K562 (cell line): ENCODE data around the gene NLRC3. TPM values are rescaled to one million over a fixed set of nuclear protein-coding genes. Genes with fewer than 3 reads are reported as not detected.

Source experiments
- ATF6 ChIP-seq: sonication (generic); formaldehyde crosslinking; IDR thresholded peaks from 2 replicates; pipeline ENCODE4 v1.4.0; 2020; ENCODE audit warnings: mild to moderate bottlenecking, missing genetic modification reagents
- CTBP1 ChIP-seq: fragments of 450-650 bp; IDR thresholded peaks from 2 replicates; pipeline ENCODE4 v1.6.1; 2016; ENCODE audit warnings: borderline replicate concordance
- CXXC5 ChIP-seq: fragments of 250-450 bp; sonication (Bioruptor Pico); IDR thresholded peaks from 2 replicates; pipeline ENCODE4 v1.8.0; 2022; ENCODE audit warnings: inconsistent platforms, mild to moderate bottlenecking, moderate library complexity
- ESRRA ChIP-seq: fragments of 450-650 bp; IDR thresholded peaks from 2 replicates; pipeline ENCODE4 v1.6.1; 2014; ENCODE audit warnings: low read depth, mild to moderate bottlenecking, moderate library complexity, borderline replicate concordance
- ILK ChIP-seq: fragments of 450-650 bp; IDR thresholded peaks from 2 replicates; pipeline ENCODE4 v1.6.1; 2016; ENCODE audit warnings: missing genetic modification characterization, low read depth, mild to moderate bottlenecking, missing compliant biosample characterization, moderate library complexity, borderline replicate concordance
- NEUROD1 ChIP-seq: fragments of 150-350 bp; IDR thresholded peaks from 2 replicates; pipeline ENCODE4 v1.6.1; 2014; ENCODE audit warnings: borderline replicate concordance, low read length, low read depth; ENCODE audit not compliant: partially characterized antibody
- PHB2 ChIP-seq: fragments of 450-650 bp; IDR thresholded peaks from 2 replicates; pipeline ENCODE4 v1.6.1; 2017; ENCODE audit warnings: low read depth
- SIN3A ChIP-seq, 2 experiments: fragments of 150-350 bp in 1 of 2; IDR thresholded peaks; 2 replicates each; pipeline ENCODE4 v1.6.1; 2011 to 2016; ENCODE audit warnings: borderline replicate concordance in 2 of 2, low read depth in 2 of 2, low read length in 2 of 2, mild to moderate bottlenecking in 2 of 2, moderate library complexity in 2 of 2; ENCODE audit not compliant: control insufficient read depth in 1 of 2
- YBX1 ChIP-seq: fragments of 450-650 bp; IDR thresholded peaks from 2 replicates; pipeline ENCODE4 v1.7.1; 2016; ENCODE audit warnings: mild to moderate bottlenecking
- ZBTB33 ChIP-seq: sonication (generic); formaldehyde crosslinking; IDR thresholded peaks from 2 replicates; pipeline ENCODE4 v1.8.1; 2023; ENCODE audit warnings: mild to moderate bottlenecking, missing genetic modification reagents
- ZNF316 ChIP-seq: fragments of 450-650 bp; IDR thresholded peaks from 2 replicates; pipeline ENCODE4 v1.6.1; 2016
- ZNF398 ChIP-seq: fragments of 250-450 bp; sonication (Bioruptor Pico); IDR thresholded peaks from 2 replicates; pipeline ENCODE4 v1.8.0; 2021; ENCODE audit warnings: moderate library complexity, mild to moderate bottlenecking, inconsistent platforms
- ZNF445 ChIP-seq: fragments of 250-450 bp; sonication (Bioruptor Pico); IDR thresholded peaks from 2 replicates; pipeline ENCODE4 v1.4.0; 2020; ENCODE audit warnings: low read depth, mild to moderate bottlenecking, moderate library complexity
- ZNF644 ChIP-seq: fragments of 200-800 bp; sonication (Bioruptor generic); IDR thresholded peaks from 2 replicates; pipeline ENCODE4 v1.6.1; 2016; ENCODE audit warnings: low read depth, missing genetic modification characterization, missing compliant biosample characterization
- polyA plus RNA-seq, 8 experiments: library from polyadenylated mRNA; depleted of rRNA in 4 of 8; stranded (reverse) in 5 of 8; unstranded in 3 of 8; fragments of >200 nt; fragmentation: Nextera tagmentation in 2 of 8; fragmentation: Illumina TruSeq in 1 of 8; extraction: Ambion mirVana in 2 of 8; extraction: Trizol in 1 of 8; gene quantifications; 2 replicates each; pipeline versions ENCODE4 v1.2.1 to v1.2.3, GENCODE V29; 2011 to 2014; ENCODE audit warnings: inconsistent platforms in 1 of 8, missing spikeins in 1 of 8
- total RNA-seq, 7 experiments: library from RNA; depleted of rRNA in 6 of 7; stranded (reverse); fragments of >200 nt in 6 of 7; fragmentation: Illumina TruSeq in 2 of 7; extraction: Trizol in 2 of 7; gene quantifications; 2 replicates each; pipeline versions ENCODE4 v1.2.1 to v1.2.3, GENCODE V29; 2011 to 2021; ENCODE audit warnings: low replicate concordance in 1 of 7

Gene NLRC3
- total and polyA plus RNA-seq, 9 of the 15 experiments (the other 6 are each of a cell fraction or from before 2014, with no cell fraction given): 0.03 to 0.13 (median 0.03) TPM; not detected in 4

GRCh38 chr16:3611146-3611975 is 34.2 kb upstream of the NLRC3 start, which contains the start of gene SLX4 (continued):
- no peak for TF ChIP-seq ILK (tag)
- no peak for TF ChIP-seq ZNF644 (tag)
- TF ChIP-seq CTBP1: peak; percentile 53
- no peak for TF ChIP-seq ZNF316
- 0 out of 2 replicates have a peak, but pooled peaks have one; percentile 17 for TF ChIP-seq ESRRA
- TF ChIP-seq CXXC5: peak; percentile 94
- TF ChIP-seq NEUROD1: no peak
- peak; percentile 44 to 69; a peak in 3 of 4 replicates for TF ChIP-seq SIN3A (IDR thresholded peaks at IDR 0.05; ENCODE audit: borderline replicate concordance in 2 of 2, control insufficient read depth in 1 of 2, low read depth in 2 of 2, low read length in 2 of 2)
- no peak for TF ChIP-seq PHB2
- no peak for TF ChIP-seq ATF6 (CRISPR knock-in tag)
- TF ChIP-seq ZNF398 (CRISPR knock-in tag): no peak
- TF ChIP-seq YBX1: no peak
- TF ChIP-seq ZNF445 (CRISPR knock-in tag): no peak
- TF ChIP-seq ZBTB33 (CRISPR knock-in tag): no peak
